Measurements from ENCODE around the gene GLS.

- TF ChIP-seq CTCF (IDR thresholded peaks at IDR 0.05) = no peak
- TF ChIP-seq EZH2 (IDR thresholded peaks at IDR 0.05; ENCODE audit: borderline replicate concordance, insufficient read depth, low read depth, low read length, poor library complexity, severe bottlenecking) = no peak
Observed at GRCh38 chr2:190881598-190882410, 1.2 kb downstream of the GLS start.
